ENCODE data around the gene STRIP1. TPM values are rescaled to one million over a fixed set of nuclear protein-coding genes. Genes with fewer than 3 reads are reported as not detected.

Gene STRIP1
- total and polyA plus RNA-seq, 10 donors = 11.8 to 98.7 (median 59.3) TPM

DNA sequence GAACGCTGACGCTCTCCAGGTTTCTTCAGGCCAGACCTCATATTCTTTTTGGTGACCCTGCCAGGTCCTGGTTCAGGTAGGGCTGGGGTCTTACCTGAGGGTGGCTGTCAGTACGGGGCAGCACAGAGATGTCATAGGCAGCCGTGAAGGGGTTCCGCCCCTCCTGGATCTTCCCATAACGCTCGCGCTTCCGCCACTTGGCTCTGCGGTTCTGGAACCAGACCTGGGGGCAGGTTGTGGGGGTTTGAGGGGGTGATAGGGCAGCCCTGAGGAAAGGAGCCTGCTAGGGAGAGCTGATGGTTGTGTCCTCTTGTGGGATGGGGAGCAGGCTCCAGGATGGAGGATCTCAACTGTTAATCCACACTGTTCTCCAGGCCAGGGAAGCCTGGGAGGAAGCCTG lies 26.9 kb downstream of the STRIP1 start:
- peaks cover 0 to 69% (median 27%) of the 10 kb centered on the region in 6 donors for H3K36me3 ChIP-seq
- H3K27me3 ChIP-seq (replicated peaks in 1 of 7) = peaks cover 0 to 16% (median 0%) of the 10 kb centered on the region in 7 donors
- H3K27ac ChIP-seq = no peak overlapping the region
- H3K4me1 ChIP-seq = peaks cover 0 to 26% (median 12%) of the 10 kb centered on the region in 6 donors
- H3K9me3 ChIP-seq = no peaks in the 10 kb centered on the region
- WGBS, 5 donors = 96 to 98% (median 97%) methylated on average over 10 of the region's 10 CpGs
- intact Hi-C loops (cut with DNase I; ENCODE audit: low total_unique reads) = no loop called here
- DNase-seq = peak; percentile 64
- H3K4me3 ChIP-seq = no peak overlapping the region
- TF ChIP-seq POLR2AphosphoS5 (IDR thresholded peaks at IDR 0.05) (no peak), POLR2A (IDR thresholded peaks at IDR 0.05) (no peak)
- TF ChIP-seq, protein P1, sequence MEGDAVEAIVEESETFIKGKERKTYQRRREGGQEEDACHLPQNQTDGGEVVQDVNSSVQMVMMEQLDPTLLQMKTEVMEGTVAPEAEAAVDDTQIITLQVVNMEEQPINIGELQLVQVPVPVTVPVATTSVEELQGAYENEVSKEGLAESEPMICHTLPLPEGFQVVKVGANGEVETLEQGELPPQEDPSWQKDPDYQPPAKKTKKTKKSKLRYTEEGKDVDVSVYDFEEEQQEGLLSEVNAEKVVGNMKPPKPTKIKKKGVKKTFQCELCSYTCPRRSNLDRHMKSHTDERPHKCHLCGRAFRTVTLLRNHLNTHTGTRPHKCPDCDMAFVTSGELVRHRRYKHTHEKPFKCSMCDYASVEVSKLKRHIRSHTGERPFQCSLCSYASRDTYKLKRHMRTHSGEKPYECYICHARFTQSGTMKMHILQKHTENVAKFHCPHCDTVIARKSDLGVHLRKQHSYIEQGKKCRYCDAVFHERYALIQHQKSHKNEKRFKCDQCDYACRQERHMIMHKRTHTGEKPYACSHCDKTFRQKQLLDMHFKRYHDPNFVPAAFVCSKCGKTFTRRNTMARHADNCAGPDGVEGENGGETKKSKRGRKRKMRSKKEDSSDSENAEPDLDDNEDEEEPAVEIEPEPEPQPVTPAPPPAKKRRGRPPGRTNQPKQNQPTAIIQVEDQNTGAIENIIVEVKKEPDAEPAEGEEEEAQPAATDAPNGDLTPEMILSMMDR (IDR thresholded peaks at IDR 0.05 in 8 of 11, conservative IDR thresholded peaks at IDR 0.05 in 3 of 11) = no peak

- Histone ChIP-seq H3K9me3 (no peaks in the 10 kb centered on the region), H3K27ac (no peak overlapping the region), H3K36me3 (peaks cover 0 to 56% (median 14%) of the 10 kb centered on the region in 6 donors), H3K4me3 (no peak overlapping the region), H3K27me3 (replicated peaks in 1 of 7) (peaks cover 1 to 27% (median 11%) of the 10 kb centered on the region in 7 donors), H3K4me1 (peaks cover 1 to 23% (median 9%) of the 10 kb centered on the region in 6 donors)
- intact Hi-C loops (cut with DNase I; ENCODE audit: low total_unique reads) = no loop called here
- WGBS, 5 donors = 60 to 91% (median 86%) methylated on average over 2 of the region's 2 CpGs
- DNase-seq = no peak
- TF ChIP-seq, protein P1 (IDR thresholded peaks at IDR 0.05 in 8 of 11, conservative IDR thresholded peaks at IDR 0.05 in 3 of 11) = no peak
- TF ChIP-seq POLR2A (IDR thresholded peaks at IDR 0.05) = no peak
- no peak for TF ChIP-seq POLR2AphosphoS5 (IDR thresholded peaks at IDR 0.05)
These were observed 28.2 kb downstream of the STRIP1 start for GRCh38 chr1:110062612-110063011.

- TF ChIP-seq POLR2A (IDR thresholded peaks at IDR 0.05) (no peak), POLR2AphosphoS5 (IDR thresholded peaks at IDR 0.05) (no peak)
- TF ChIP-seq, protein P1 (IDR thresholded peaks at IDR 0.05 in 8 of 11, conservative IDR thresholded peaks at IDR 0.05 in 3 of 11) = no peak
- Histone ChIP-seq H3K36me3 (peaks cover 0 to 45% (median 4%) of the 10 kb centered on the region in 6 donors), H3K4me1 (peaks cover 8 to 23% (median 15%) of the 10 kb centered on the region in 6 donors), H3K4me3 (no peak overlapping the region), H3K27me3 (replicated peaks in 1 of 7) (peaks cover 9 to 39% (median 23%) of the 10 kb centered on the region in 7 donors), H3K9me3 (no peaks in the 10 kb centered on the region), H3K27ac (no peak overlapping the region)
- intact Hi-C loops (cut with DNase I; ENCODE audit: low total_unique reads) = no loop called here
- WGBS, 5 donors = 37 to 87% (median 65%) methylated on average over 4 of the region's 4 CpGs
- no peak for DNase-seq
These were observed 29.4 kb downstream of the STRIP1 start for GRCh38 chr1:110063781-110064180.

GRCh38 chr1:110064576-110065337 lies 30.3 kb downstream of the STRIP1 start:
- peaks cover 0 to 35% (median 2%) of the 10 kb centered on the region in 6 donors for H3K36me3 ChIP-seq
- peaks cover 18 to 31% (median 25%) of the 10 kb centered on the region in 6 donors for H3K4me1 ChIP-seq
- intact Hi-C loops (cut with DNase I; ENCODE audit: low total_unique reads) = no loop called here
- 56 to 83% (median 78%) methylated on average over 8 to 18 of the region's 18 CpGs for WGBS, 5 donors
- TF ChIP-seq POLR2AphosphoS5 (IDR thresholded peaks at IDR 0.05) (no peak), POLR2A (IDR thresholded peaks at IDR 0.05) (no peak)
- TF ChIP-seq, protein P1 (IDR thresholded peaks at IDR 0.05 in 8 of 11, conservative IDR thresholded peaks at IDR 0.05 in 3 of 11) = no peak
- no peak overlapping the region for H3K4me3 ChIP-seq
- peaks cover 15 to 49% (median 32%) of the 10 kb centered on the region in 7 donors for H3K27me3 ChIP-seq (replicated peaks in 1 of 7)
- no peak for DNase-seq
- H3K9me3 ChIP-seq = no peaks in the 10 kb centered on the region
- H3K27ac ChIP-seq = no peak overlapping the region
